H9 (cell line): ENCODE measurements around the gene LRP1B. TPM values are rescaled to one million over a fixed set of nuclear protein-coding genes. Genes with fewer than 3 reads are reported as not detected.

Experiments
- DNase-seq: peaks from one replicate; pipeline ENCODE4 v3.0.0-alpha.2; 2017
- H2AFZ ChIP-seq: one replicate; pipeline ENCODE4 v1.6.1; 2013; ENCODE audit warnings: mild to moderate bottlenecking, low read length, control low read depth, moderate library complexity
- H2AK5ac ChIP-seq: 2 replicates; pipeline ENCODE4 v1.6.1; 2013; ENCODE audit warnings: low read length, control low read depth, mixed read lengths; ENCODE audit not compliant: insufficient read length
- H2BK120ac ChIP-seq: one replicate; pipeline ENCODE4 v1.6.1; 2013; ENCODE audit warnings: low read depth, mild to moderate bottlenecking, low read length, control low read depth, inconsistent platforms; ENCODE audit not compliant: poor library complexity, severe bottlenecking
- H2BK12ac ChIP-seq: 2 replicates; pipeline ENCODE4 v1.6.1; 2013; ENCODE audit warnings: low read length, control low read depth, mixed read lengths, low read depth; ENCODE audit not compliant: insufficient read length
- H2BK15ac ChIP-seq: 2 replicates; pipeline ENCODE4 v1.6.1; 2013; ENCODE audit warnings: low read depth, low read length, control low read depth
- H2BK20ac ChIP-seq: one replicate; pipeline ENCODE4 v1.6.1; 2013; ENCODE audit warnings: low read depth, mild to moderate bottlenecking, low read length, control low read depth, inconsistent platforms; ENCODE audit not compliant: poor library complexity, severe bottlenecking
- H2BK5ac ChIP-seq: 2 replicates; pipeline ENCODE4 v1.6.1; 2013; ENCODE audit warnings: low read length, control low read depth, mixed read lengths; ENCODE audit not compliant: insufficient read length
- H3K14ac ChIP-seq: 2 replicates; pipeline ENCODE4 v1.6.1; 2013; ENCODE audit warnings: low read length, control low read depth; ENCODE audit not compliant: insufficient read depth
- H3K18ac ChIP-seq: 2 replicates; pipeline ENCODE4 v1.6.1; 2013; ENCODE audit warnings: low read depth, mild to moderate bottlenecking, mixed read lengths, low read length, control low read depth; ENCODE audit not compliant: insufficient read length
- H3K23ac ChIP-seq: 2 replicates; pipeline ENCODE4 v1.6.1; 2013; ENCODE audit warnings: low read length, control low read depth, mixed read lengths, low read depth; ENCODE audit not compliant: insufficient read length
- H3K23me2 ChIP-seq: 2 replicates; pipeline ENCODE4 v1.6.1; 2013; ENCODE audit warnings: low read depth, mild to moderate bottlenecking, mixed read lengths, low read length, control low read depth; ENCODE audit not compliant: insufficient read length, poor library complexity, severe bottlenecking
- H3K27ac ChIP-seq: 2 replicates; pipeline ENCODE4 v1.5.1; 2013; ENCODE audit warnings: low read length, control low read depth, mixed read lengths, low read depth; ENCODE audit not compliant: insufficient read length
- H3K27me3 ChIP-seq: 2 replicates; pipeline ENCODE4 v1.6.1; 2013; ENCODE audit warnings: low read length, control low read depth, inconsistent platforms; ENCODE audit not compliant: insufficient read depth
- H3K4ac ChIP-seq: 2 replicates; pipeline ENCODE4 v1.6.1; 2013; ENCODE audit warnings: low read depth, mild to moderate bottlenecking, control low read depth, inconsistent platforms, low read length, moderate library complexity
- H3K4me1 ChIP-seq: 2 replicates; pipeline ENCODE4 v1.6.1; 2013; ENCODE audit warnings: low read length, control low read depth, inconsistent platforms; ENCODE audit not compliant: insufficient read depth
- H3K4me2 ChIP-seq: 2 replicates; pipeline ENCODE4 v1.6.1; 2013; ENCODE audit warnings: low read length, control low read depth, mixed read lengths; ENCODE audit not compliant: insufficient read length, insufficient read depth
- H3K56ac ChIP-seq: 2 replicates; pipeline ENCODE4 v1.6.1; 2013; ENCODE audit warnings: low read depth, mild to moderate bottlenecking, mixed read lengths, low read length, control low read depth; ENCODE audit not compliant: insufficient read length
- H3K79me1 ChIP-seq: 2 replicates; pipeline ENCODE4 v1.6.1; 2013; ENCODE audit warnings: low read depth, mild to moderate bottlenecking, moderate library complexity, low read length, control low read depth, inconsistent platforms; ENCODE audit not compliant: insufficient read depth, poor library complexity, severe bottlenecking
- H3K79me2 ChIP-seq: 2 replicates; pipeline ENCODE4 v1.6.1; 2013; ENCODE audit warnings: low read length, control low read depth, inconsistent platforms; ENCODE audit not compliant: insufficient read depth
- H3K9ac ChIP-seq: 2 replicates; pipeline ENCODE4 v1.6.1; 2013; ENCODE audit warnings: low read length, control low read depth, mixed read lengths; ENCODE audit not compliant: insufficient read length; ENCODE audit errors: extremely low read depth
- H3K9me3 ChIP-seq: one replicate; pipeline ENCODE4 v1.6.1; 2013; ENCODE audit warnings: low read depth, low read length, inconsistent platforms; ENCODE audit not compliant: control insufficient read depth
- H3T11ph ChIP-seq: one replicate; pipeline ENCODE4 v1.6.1; 2013; ENCODE audit warnings: mild to moderate bottlenecking, low read length, control low read depth, inconsistent platforms
- H4K20me1 ChIP-seq: one replicate; pipeline ENCODE4 v1.6.1; 2013; ENCODE audit not compliant: control insufficient read depth, insufficient read length, insufficient read depth
- H4K5ac ChIP-seq: 2 replicates; pipeline ENCODE4 v1.6.1; 2013; ENCODE audit warnings: low read depth, mild to moderate bottlenecking, mixed read lengths, low read length, control low read depth; ENCODE audit not compliant: insufficient read length
- H4K8ac ChIP-seq: replicated peaks from 2 replicates; pipeline ENCODE4 v1.6.1; 2013; ENCODE audit warnings: low read length, control low read depth, mixed read lengths, low read depth; ENCODE audit not compliant: insufficient read length
- H4K91ac ChIP-seq: 2 replicates; pipeline ENCODE4 v1.6.1; 2013; ENCODE audit warnings: low read depth, mild to moderate bottlenecking, moderate library complexity, mixed read lengths, low read length, control low read depth; ENCODE audit not compliant: insufficient read length
- H3K27ac Mint-ChIP-seq, 3 experiments: 2 replicates in 2 of 3; 3 replicates in 1 of 3; pipeline ENCODE4 v1.8.0; 2020 to 2021; ENCODE audit warnings: mixed read lengths in 3 of 3, mild to moderate bottlenecking in 1 of 3, moderate library complexity in 1 of 3
- H3K27me3 Mint-ChIP-seq: 2 replicates; pipeline ENCODE4 v1.8.0; 2021; ENCODE audit warnings: low read depth, mild to moderate bottlenecking, moderate library complexity, mixed read lengths
- H3K36me3 Mint-ChIP-seq, 3 experiments: 2 replicates in 2 of 3; 3 replicates in 1 of 3; pipeline ENCODE4 v1.8.0; 2020 to 2021; ENCODE audit warnings: low read depth in 3 of 3, mixed read lengths in 3 of 3; ENCODE audit not compliant: insufficient read depth in 1 of 3
- H3K4me1 Mint-ChIP-seq, 2 experiments: 2 replicates each; pipeline ENCODE4 v1.8.0; 2020; ENCODE audit warnings: mixed read lengths in 2 of 2
- H3K4me3 Mint-ChIP-seq, 2 experiments: 2 replicates in 1 of 2; 3 replicates in 1 of 2; pipeline ENCODE4 v1.8.0; 2020 to 2021; ENCODE audit warnings: mild to moderate bottlenecking in 2 of 2, mixed read lengths in 2 of 2, moderate library complexity in 1 of 2
- H3K9me3 Mint-ChIP-seq, 2 experiments: 2 replicates in 1 of 2; 3 replicates in 1 of 2; pipeline ENCODE4 v1.8.0; 2020; ENCODE audit warnings: mild to moderate bottlenecking in 2 of 2, mixed read lengths in 2 of 2, moderate library complexity in 1 of 2
- WGBS: extraction: QIAGEN DNeasy Blood & Tissue Kit; methylation state at CpG from one replicate; pipeline ENCODE4 v1.1.7; 2013; ENCODE audit warnings: missing lambda C conversion rate, low lambda C conversion rate, mixed read lengths; ENCODE audit not compliant: insufficient read length; ENCODE audit errors: extremely low coverage; 5-methylcytosine and 5-hydroxymethylcytosine counted together
- total RNA-seq: library from RNA; stranded (reverse); gene quantifications from 2 replicates; pipeline ENCODE4 v1.2.1, GENCODE V29; 2021
- TF ChIP-seq, protein P1 (sequence below): fragments of 200-600 bp; sonication (generic); conservative IDR thresholded peaks from 3 replicates; pipeline ENCODE4 v1.8.0; 2021; ENCODE audit warnings: antibody characterized with exemption, mild to moderate bottlenecking

The LRP1B gene
- total RNA-seq, 1 experiment from 2014 or later: not detected

DNA sequence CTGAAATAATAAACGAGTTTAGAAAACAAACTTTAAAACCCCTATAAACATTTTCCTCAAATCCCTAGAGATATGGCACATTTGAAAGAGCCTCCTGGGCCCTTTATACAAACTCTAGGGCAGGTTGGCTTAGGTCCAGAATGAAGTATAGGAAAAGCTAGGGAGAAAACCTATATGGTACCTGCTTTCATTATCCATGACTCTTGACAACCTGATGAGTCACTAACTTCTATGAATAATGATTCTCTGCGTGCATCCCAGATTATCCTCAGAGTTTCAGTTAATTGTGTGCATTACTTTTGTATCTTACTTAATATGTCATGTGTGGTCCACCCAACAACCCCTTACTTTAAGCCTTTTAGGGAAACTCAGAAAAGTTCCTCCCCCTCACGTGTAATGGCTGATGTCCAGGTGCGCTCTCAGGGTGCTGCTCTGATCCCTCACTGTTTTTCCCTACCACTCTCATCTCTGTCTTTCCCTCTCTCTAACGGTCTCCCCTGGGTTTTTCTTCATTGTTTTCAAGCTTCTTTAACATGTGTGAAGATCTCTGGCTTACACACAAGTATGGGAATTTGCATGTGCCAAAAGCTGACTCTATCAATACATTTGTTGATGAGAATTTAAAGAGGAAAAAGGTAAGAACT lies 78.5 kb downstream of the LRP1B start:
- H3K4ac ChIP-seq: no peak overlapping the region
- no peaks in the 10 kb centered on the region for H3K4me1 ChIP-seq
- no peaks in the 10 kb centered on the region for H3K9me3 ChIP-seq
- Mint-ChIP-seq H3K9me3 (no peaks in the 10 kb centered on the region), H3K36me3 (no peaks in the 10 kb centered on the region), H3K4me3 (no peak overlapping the region), H3K27me3 (no peaks in the 10 kb centered on the region), H3K27ac (peak overlapping the region in 1 of 3 experiments; percentile 68; a peak in 3 of 7 replicates), H3K4me1 (peaks cover 7 to 16% of the 10 kb centered on the region in 2 experiments)
- H4K5ac ChIP-seq: no peak overlapping the region
- no peaks in the 10 kb centered on the region for H3K79me2 ChIP-seq
- no peak for DNase-seq
- H2BK15ac ChIP-seq: no peak overlapping the region
- H3K56ac ChIP-seq: no peak overlapping the region
- no peak overlapping the region for H2BK5ac ChIP-seq
- no CpG with 5 or more reads among the region's 5 CpGs for WGBS
- H3K79me1 ChIP-seq: no peaks in the 10 kb centered on the region
- no peak overlapping the region for H2AK5ac ChIP-seq
- no peaks in the 10 kb centered on the region for H4K20me1 ChIP-seq
- no peak overlapping the region for H3K4me2 ChIP-seq
- no peak overlapping the region for H3K18ac ChIP-seq
- no peak overlapping the region for H4K91ac ChIP-seq
- no peak overlapping the region for H2BK20ac ChIP-seq
- H2AFZ ChIP-seq: no peak overlapping the region
- H2BK120ac ChIP-seq: no peak overlapping the region
- H3K27ac ChIP-seq: no peak overlapping the region
- H3K9ac ChIP-seq: no peak overlapping the region
- no peak overlapping the region for H3T11ph ChIP-seq
- no peak overlapping the region for H3K14ac ChIP-seq
- H3K23me2 ChIP-seq: no peaks in the 10 kb centered on the region
- H2BK12ac ChIP-seq: no peak overlapping the region
- H3K23ac ChIP-seq: no peak overlapping the region
- no peak overlapping the region for H4K8ac ChIP-seq
- TF ChIP-seq, protein P1, sequence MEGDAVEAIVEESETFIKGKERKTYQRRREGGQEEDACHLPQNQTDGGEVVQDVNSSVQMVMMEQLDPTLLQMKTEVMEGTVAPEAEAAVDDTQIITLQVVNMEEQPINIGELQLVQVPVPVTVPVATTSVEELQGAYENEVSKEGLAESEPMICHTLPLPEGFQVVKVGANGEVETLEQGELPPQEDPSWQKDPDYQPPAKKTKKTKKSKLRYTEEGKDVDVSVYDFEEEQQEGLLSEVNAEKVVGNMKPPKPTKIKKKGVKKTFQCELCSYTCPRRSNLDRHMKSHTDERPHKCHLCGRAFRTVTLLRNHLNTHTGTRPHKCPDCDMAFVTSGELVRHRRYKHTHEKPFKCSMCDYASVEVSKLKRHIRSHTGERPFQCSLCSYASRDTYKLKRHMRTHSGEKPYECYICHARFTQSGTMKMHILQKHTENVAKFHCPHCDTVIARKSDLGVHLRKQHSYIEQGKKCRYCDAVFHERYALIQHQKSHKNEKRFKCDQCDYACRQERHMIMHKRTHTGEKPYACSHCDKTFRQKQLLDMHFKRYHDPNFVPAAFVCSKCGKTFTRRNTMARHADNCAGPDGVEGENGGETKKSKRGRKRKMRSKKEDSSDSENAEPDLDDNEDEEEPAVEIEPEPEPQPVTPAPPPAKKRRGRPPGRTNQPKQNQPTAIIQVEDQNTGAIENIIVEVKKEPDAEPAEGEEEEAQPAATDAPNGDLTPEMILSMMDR: no peak
- H3K27me3 ChIP-seq: no peaks in the 10 kb centered on the region
